HCT116 (cell line): Measurements from ENCODE around the gene STX1B. TPM values are rescaled to one million over a fixed set of nuclear protein-coding genes. Genes with fewer than 3 reads are reported as not detected.

Experiments used
- ATAC-seq: fragments of 200-7000 bp; cut with Tn5 transposase; 2 replicates; pipeline ENCODE4 v1.9.1; 2020; ENCODE audit warnings: mild to moderate bottlenecking, moderate library complexity
- BruUV-seq: library from RNA; stranded (reverse); fragments of 400-500 nt; replicated peaks from 2 replicates; lab custom pipeline; 2021; lab: Mats Ljungman, UMichigan
- CTCF ChIA-PET: fragments of 300-600 bp; sonication (Branson Sonifier 250); formaldehyde crosslinking; loops from one replicate; lab custom pipeline; 2021; ENCODE audit warnings: antibody characterized with exemption; lab: Charles Lee
- POLR2A ChIA-PET: fragments of 300-600, 350-600 bp; sonication (Branson Sonifier 250); formaldehyde crosslinking; loops from one replicate; lab custom pipeline; 2021; ENCODE audit warnings: antibody characterized with exemption; lab: Charles Lee
- RAD21 ChIA-PET, 2 experiments: fragments of 300-600 bp; sonication (Branson Sonifier 250); formaldehyde crosslinking; loops; one replicate each; lab custom pipeline; 2023; ENCODE audit warnings: low total read pairs in 2 of 2; ENCODE audit not compliant: uncharacterized antibody in 2 of 2, unreplicated experiment in 2 of 2, low non-redundant PET in 1 of 2; lab: Charles Lee
- DNase-seq: peaks from one replicate; pipeline ENCODE4 v3.0.0-alpha.2; 2010; ENCODE audit warnings: low read depth, low spot score
- H2AFZ ChIP-seq: fragments of 200-600 bp; shearing (Covaris generic), sonication (generic); 2 replicates; pipeline ENCODE4 v1.6.1; 2017; ENCODE audit warnings: low read depth, mixed run types, mixed read lengths, antibody characterized with exemption, low read length; ENCODE audit not compliant: poor library complexity, severe bottlenecking
- H3K27ac ChIP-seq: 2 replicates; pipeline ENCODE4 v1.5.1; 2012; ENCODE audit warnings: low read depth, low read length
- H3K27me3 ChIP-seq: fragments of 200-600 bp; sonication (generic); 2 replicates; pipeline ENCODE4 v1.6.1; 2016; ENCODE audit warnings: mixed run types, low read length, mixed read lengths; ENCODE audit not compliant: insufficient read depth
- H3K36me3 ChIP-seq, 2 experiments: fragments of 200-500 bp in 1 of 2; fragments of 200-600 bp in 1 of 2; sonication (Bioruptor generic) in 1 of 2; sonication (generic) in 1 of 2; 2 replicates each; pipeline versions ENCODE4 v1.5.1 to v1.6.1; 2014 to 2016; ENCODE audit warnings: low read length in 2 of 2, inconsistent platforms in 1 of 2, mixed read lengths in 1 of 2, mixed run types in 1 of 2; ENCODE audit not compliant: insufficient read depth in 2 of 2, control insufficient read depth in 1 of 2
- H3K4me1 ChIP-seq, 2 experiments: fragments of 200-600 bp in 1 of 2; sonication (generic) in 1 of 2; 2 replicates each; pipeline versions ENCODE4 v1.5.1 to v1.6.1; 2012 to 2017; ENCODE audit warnings: low read length in 2 of 2, inconsistent platforms in 1 of 2, mild to moderate bottlenecking in 1 of 2, mixed read lengths in 1 of 2, mixed run types in 1 of 2, moderate library complexity in 1 of 2; ENCODE audit not compliant: insufficient read depth in 2 of 2, control insufficient read depth in 1 of 2
- H3K4me2 ChIP-seq: fragments of 200-600 bp; sonication (generic); 2 replicates; pipeline ENCODE4 v1.6.1; 2017; ENCODE audit warnings: mixed run types, low read length, mixed read lengths
- H3K4me3 ChIP-seq, 2 experiments: fragments of 200-600 bp in 1 of 2; sonication (generic) in 1 of 2; replicated peaks in 1 of 2; 2 replicates each; pipeline ENCODE4 v1.5.1; 2011 to 2016; ENCODE audit warnings: low read length in 2 of 2, control low read depth in 1 of 2, low read depth in 1 of 2, mild to moderate bottlenecking in 1 of 2, mixed read lengths in 1 of 2, mixed run types in 1 of 2
- H3K79me2 ChIP-seq: fragments of 200-600 bp; sonication (generic); 2 replicates; pipeline ENCODE4 v1.6.1; 2017; ENCODE audit warnings: mild to moderate bottlenecking, mixed run types, low read length, moderate library complexity, mixed read lengths; ENCODE audit not compliant: insufficient read depth
- H3K9ac ChIP-seq: fragments of 200-600 bp; sonication (generic); 2 replicates; pipeline ENCODE4 v1.6.1; 2016; ENCODE audit warnings: low read length, mixed read lengths
- H3K9me2 ChIP-seq: fragments of 200-600 bp; sonication (generic), shearing (Covaris generic); 2 replicates; pipeline ENCODE4 v1.6.1; 2017; ENCODE audit warnings: mixed run types, mild to moderate bottlenecking, moderate library complexity; ENCODE audit not compliant: insufficient read depth
- H3K9me3 ChIP-seq, 2 experiments: fragments of 200-500 bp in 1 of 2; fragments of 200-600 bp in 1 of 2; sonication (Bioruptor generic) in 1 of 2; sonication (generic) in 1 of 2; 2 replicates each; pipeline ENCODE4 v1.6.1; 2014 to 2017; ENCODE audit warnings: low read length in 2 of 2, mixed read lengths in 2 of 2, inconsistent platforms in 1 of 2, low read depth in 1 of 2, mild to moderate bottlenecking in 1 of 2, mixed run types in 1 of 2, moderate library complexity in 1 of 2; ENCODE audit not compliant: control insufficient read depth in 1 of 2, insufficient read depth in 1 of 2
- H4K20me1 ChIP-seq: fragments of 200-600 bp; sonication (generic), shearing (Covaris generic); 2 replicates; pipeline ENCODE4 v1.6.1; 2017; ENCODE audit warnings: mixed run types, mild to moderate bottlenecking, moderate library complexity; ENCODE audit not compliant: insufficient read depth
- ATF3 ChIP-seq: IDR thresholded peaks from 2 replicates; pipeline ENCODE4 v1.6.1; 2012
- CTCF ChIP-seq, 3 experiments: fragments of 200-600 bp in 1 of 3; sonication (generic) in 1 of 3; IDR thresholded peaks in 2 of 3; conservative IDR thresholded peaks in 1 of 3; 2 replicates each; pipeline ENCODE4 v1.5.1; 2012 to 2017; ENCODE audit warnings: low read depth in 2 of 3, low read length in 2 of 3, antibody characterized with exemption in 1 of 3, borderline replicate concordance in 1 of 3, control low read depth in 1 of 3, mild to moderate bottlenecking in 1 of 3, mixed read lengths in 1 of 3, mixed run types in 1 of 3, moderate library complexity in 1 of 3; ENCODE audit not compliant: insufficient read depth in 1 of 3
- TCF7L2 ChIP-seq: IDR thresholded peaks from 2 replicates; pipeline ENCODE4 v1.7.0; 2011; ENCODE audit warnings: borderline replicate concordance, inconsistent platforms; ENCODE audit not compliant: insufficient read depth, insufficient read length; ENCODE audit errors: extremely low read depth
- ZFX ChIP-seq: fragments of 450-650 bp; IDR thresholded peaks from 2 replicates; pipeline ENCODE4 v1.6.1; 2017
- intact Hi-C: fragments of 100-400 bp; cut with micrococcal nuclease; formaldehyde crosslinking; loops from 2 replicates; pipeline ENCODE4 v1.10.0; 2022
- total RNA-seq: library from RNA; stranded (reverse); gene quantifications from one replicate; pipeline ENCODE4 v1.2.1, GENCODE V29; 2021; ENCODE audit not compliant: unreplicated experiment

Gene STX1B
- total RNA-seq, 1 experiment from 2014 or later, result 1.6 TPM

- CTCF ChIA-PET, result no interaction called here
- RAD21 ChIA-PET, result no interaction called here
- no peak for TF ChIP-seq TCF7L2
- Histone ChIP-seq H3K27ac (no peak overlapping the region), H3K36me3 (no peaks in the 10 kb centered on the region), H3K9me2 (no peaks in the 10 kb centered on the region), H2AFZ (no peak overlapping the region), H3K4me1 (peaks cover 0 to 8% of the 10 kb centered on the region in 2 experiments; a peak in 2 of 4 replicates), H3K27me3 (no peaks in the 10 kb centered on the region), H3K4me2 (no peak overlapping the region), H3K79me2 (no peaks in the 10 kb centered on the region), H3K9ac (no peak overlapping the region), H3K9me3 (no peaks in the 10 kb centered on the region), H3K4me3 (no peak overlapping the region), H4K20me1 (no peaks in the 10 kb centered on the region)
- no peak for ATAC-seq
- intact Hi-C loops, result no loop called here
- no peak for DNase-seq
- POLR2A ChIA-PET, result interaction anchor here (1.1 kb wide), 1 partner anchor 111 kb away, joined by 4 read pairs; the partner anchor contains the start of gene KAT8
- no TSS peak for BruUV-seq
These were observed 3.8 kb downstream of the STX1B start for GRCh38 chr16:31006589-31006988.

- no peak for ATAC-seq
- ChIA-PET RAD21 (no interaction called here), CTCF (no interaction called here), POLR2A (no interaction called here)
- Histone ChIP-seq H3K36me3 (no peaks in the 10 kb centered on the region), H3K4me1 (peaks cover 0 to 8% of the 10 kb centered on the region in 2 experiments; a peak in 2 of 4 replicates), H4K20me1 (no peaks in the 10 kb centered on the region), H3K9me3 (no peaks in the 10 kb centered on the region), H3K4me2 (no peak overlapping the region), H3K27ac (no peak overlapping the region), H3K4me3 (no peak overlapping the region), H3K9ac (no peak overlapping the region), H3K27me3 (no peaks in the 10 kb centered on the region), H2AFZ (no peak overlapping the region), H3K79me2 (no peaks in the 10 kb centered on the region), H3K9me2 (no peaks in the 10 kb centered on the region)
- TF ChIP-seq ATF3 (no peak), TCF7L2 (no peak), CTCF (IDR thresholded peaks at IDR 0.05 in 2 of 3, conservative IDR thresholded peaks at IDR 0.05 in 1 of 3; ENCODE audit: borderline replicate concordance in 1 of 3, insufficient read depth in 1 of 3, low read depth in 2 of 3, low read length in 2 of 3) (no peak), ZFX (no peak)
- DNase-seq, result no peak
- intact Hi-C loops, result no loop called here
- no TSS peak for BruUV-seq
These were observed 4.4 kb downstream of the STX1B start for GRCh38 chr16:31006086-31006385.
